ENCODE measurements around the gene NCAPG.

GRCh38 chr4:17889692-17890091 is 78.9 kb downstream of the NCAPG start:
- TF ChIP-seq EP300 (conservative IDR thresholded peaks at IDR 0.05; ENCODE audit: poor library complexity, severe bottlenecking) (no peak), CTCF (IDR thresholded peaks at IDR 0.05; ENCODE audit: poor library complexity, severe bottlenecking) (no peak)

All from neural cell (in vitro differentiated cells).